DMS 273 (cell line): ENCODE measurements around the gene OSBPL1A.

ENCODE experiments used
- DNase-seq: peaks from one replicate; lab custom pipeline; 2025; ENCODE audit not compliant: unreplicated experiment; lab: John Stamatoyannopoulos, UW

The OSBPL1A gene

DNA sequence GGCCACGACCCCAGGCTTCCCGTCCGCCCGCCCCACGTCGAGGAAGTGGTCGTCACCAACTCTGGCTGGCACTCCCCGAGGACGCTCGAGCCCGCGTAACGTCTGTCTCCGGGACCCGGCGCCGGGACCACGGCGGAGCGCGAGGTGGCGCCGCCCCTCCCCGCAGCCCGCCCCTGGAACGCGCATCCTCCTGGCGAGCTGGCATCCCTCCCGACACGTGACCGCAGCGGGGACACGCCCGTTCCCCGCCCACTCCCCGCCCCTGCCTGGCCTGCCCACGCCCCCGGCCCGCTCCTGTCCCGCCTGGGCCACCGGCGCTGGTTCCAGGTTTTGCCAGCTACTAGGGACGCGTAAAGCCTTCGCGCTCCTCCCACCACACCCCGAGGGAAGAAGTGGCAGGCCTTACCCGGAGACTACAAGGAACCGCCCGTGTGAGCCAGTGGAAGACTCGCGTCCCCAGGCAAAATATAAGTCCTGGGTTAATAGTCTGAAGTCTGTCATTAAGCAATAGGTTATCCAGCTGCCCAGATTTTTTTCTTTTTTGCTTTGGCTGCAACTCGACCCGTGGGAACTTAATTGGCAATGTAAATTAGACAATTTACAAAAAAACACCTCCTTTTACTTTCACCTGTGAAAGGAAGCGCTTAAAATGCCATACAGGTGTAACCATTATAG, at the start of gene OSBPL1A:
Gene OSBPL1A, minus strand, starts transcription at position 131 of the 675 bp plus-strand sequence. CDS start 20,291 bp downstream, outside the sequence.
- DNase-seq = peak; percentile 99

DNA sequence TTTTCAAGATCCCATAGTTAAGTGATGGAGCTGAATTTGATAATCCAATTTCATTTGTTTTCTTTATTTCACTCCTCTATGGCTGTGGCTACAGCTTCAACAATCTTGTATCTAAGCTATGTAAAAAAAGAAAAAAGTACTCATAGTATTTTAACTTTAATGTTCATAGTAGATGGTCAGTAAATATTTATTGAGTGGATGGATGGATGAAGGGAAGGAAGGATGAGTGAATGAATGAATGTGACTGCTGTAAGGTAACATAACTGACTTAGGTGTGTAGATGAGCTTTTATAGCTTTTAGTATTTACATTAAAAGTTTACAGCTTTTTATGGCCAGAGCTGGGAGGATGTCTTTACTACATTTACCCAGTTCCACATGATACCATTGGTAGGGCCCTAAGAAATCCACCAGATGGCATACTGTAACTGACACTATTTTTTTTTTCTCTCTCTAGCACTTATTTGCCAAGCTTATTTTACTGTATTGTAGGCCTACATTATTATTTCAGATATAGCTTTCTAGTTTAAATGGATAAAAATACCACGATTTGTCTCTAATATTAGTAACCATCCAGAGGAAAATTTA, 49.4 kb upstream of the OSBPL1A start:
- peak; percentile 63 for DNase-seq

DNA sequence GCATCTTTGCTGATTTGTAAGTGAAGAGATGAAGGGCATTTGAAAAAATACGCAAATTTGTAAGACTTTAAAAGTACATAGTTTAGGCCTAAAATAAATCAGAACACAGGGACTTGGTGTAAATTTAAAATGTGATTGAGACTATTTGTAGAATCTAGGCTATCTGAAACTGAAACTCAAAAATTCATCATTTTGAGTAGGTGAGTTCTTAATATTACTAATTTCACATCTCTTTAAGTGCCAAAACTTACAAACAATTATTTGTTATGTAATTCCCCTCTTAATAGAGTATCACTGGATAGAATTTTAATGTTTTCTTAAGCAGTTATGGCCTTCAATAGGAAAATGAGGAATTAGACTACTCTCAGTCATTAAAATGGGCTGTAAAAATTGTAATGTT, 48.8 kb upstream of the OSBPL1A start:
- DNase-seq = no peak

DNA sequence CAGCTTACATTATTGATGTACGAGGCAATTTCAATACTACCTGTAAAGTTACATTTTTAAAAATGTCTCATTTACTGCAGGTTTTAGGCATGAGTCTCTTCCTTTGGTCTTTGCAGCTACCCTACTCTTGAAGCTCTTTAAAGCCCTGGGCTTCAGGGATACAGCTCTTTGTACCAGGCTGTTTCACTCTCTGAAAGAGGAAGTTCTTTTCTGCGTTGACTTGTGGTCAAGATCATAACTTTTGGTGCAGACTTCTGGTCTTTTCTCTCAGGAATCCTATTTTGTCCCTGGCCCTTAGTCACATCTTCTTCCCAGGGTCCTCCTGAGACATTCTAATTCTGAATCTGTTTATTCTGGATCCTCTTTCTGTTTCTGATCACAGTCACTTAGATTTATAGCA, 46.2 kb upstream of the OSBPL1A start:
- DNase-seq = no peak

DNA sequence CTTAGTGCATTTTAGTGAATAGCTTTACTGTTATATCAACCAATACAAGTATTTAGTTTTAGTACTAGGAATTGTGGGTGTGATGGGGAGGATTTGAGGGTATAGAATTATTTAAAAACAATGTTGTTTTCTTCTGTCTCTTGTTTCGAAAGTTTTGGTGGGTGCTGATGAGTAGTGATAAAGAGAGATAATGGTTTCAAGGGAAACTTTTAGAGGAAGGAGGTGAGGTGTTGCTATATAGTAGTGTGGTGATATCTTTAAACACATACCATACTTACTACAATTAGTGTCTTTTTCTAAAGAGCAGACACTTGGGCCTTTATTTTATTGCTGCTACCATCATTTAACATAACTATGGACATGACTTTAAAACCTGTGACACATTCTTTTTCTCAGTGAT, 39.3 kb upstream of the OSBPL1A start:
- DNase-seq = no peak

DNA sequence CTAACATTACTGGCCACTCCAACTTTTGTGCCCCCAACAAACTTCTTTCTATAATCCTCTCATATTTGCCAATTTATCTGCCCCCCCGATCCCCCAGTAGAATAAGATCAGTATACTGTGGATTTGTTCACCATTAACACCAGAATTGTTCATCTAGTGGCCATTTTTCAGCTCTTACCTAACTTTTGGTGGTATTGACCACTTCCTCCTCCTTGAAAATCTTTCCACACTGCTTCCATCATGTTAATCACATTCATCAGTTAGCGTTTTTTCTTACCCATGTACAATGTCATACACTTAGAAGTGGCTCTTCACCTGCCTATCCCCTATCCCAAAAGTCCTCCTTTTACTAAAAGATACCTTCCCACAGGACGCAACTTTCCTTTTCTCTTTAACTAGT, 35.0 kb upstream of the OSBPL1A start:
- no peak for DNase-seq

DNA sequence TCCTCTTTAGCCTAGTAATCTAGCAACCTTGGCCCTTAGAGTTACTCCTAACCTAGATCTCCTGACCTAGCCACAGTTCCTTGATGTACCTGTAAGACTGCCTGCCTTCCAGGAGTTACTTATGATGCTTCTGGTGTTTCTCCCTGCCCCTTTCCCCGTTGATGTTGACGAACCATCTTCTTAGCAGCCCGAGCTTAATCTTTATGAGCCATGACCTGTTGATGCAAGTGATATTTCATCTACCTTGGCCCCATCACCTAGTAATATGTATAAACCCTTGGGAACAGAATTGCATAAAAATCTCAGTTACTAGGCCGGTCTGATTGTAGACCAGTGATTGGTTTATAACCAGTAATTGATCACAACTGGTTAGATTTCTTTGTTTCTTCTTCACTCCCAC, 31.6 kb upstream of the OSBPL1A start:
- DNase-seq = no peak

DNA sequence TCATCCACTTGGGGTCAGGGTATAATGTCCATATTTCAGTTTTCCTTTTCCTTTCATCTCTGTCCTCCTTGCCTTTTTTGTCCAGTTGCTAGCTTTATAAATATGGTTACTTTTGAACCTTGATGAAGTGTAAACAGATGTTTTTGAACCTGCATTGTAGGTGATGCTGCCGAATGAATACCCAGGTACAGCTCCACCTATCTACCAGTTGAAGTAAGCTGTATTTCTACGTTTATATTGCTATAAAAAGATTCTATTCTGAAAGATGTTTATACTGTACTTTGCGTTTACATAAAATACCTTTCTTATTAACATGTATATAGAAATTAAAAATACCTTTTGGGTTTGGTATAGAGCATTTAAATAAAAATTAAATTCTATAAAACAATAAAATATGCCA, 31.1 kb upstream of the OSBPL1A start:
- DNase-seq = no peak

DNA sequence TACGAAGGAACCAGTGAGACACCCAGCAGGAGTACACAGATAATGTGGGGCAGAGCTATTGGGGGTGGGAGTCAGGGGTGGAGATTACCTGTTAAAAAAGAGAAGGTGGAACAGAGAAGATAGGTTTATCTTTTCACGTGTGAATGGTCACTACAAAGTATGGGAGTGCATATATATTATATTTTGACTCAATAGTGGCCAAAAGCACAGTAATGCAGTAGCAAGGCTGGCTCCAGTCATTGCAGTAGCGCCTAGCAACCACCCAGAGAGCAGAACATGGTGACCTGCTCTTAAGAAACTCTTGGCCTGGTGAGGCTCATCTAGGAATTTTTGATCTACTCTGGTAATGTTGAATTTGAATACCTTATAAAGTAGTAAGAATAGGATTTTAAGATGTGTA, 29.9 kb upstream of the OSBPL1A start:
- peak; percentile 45 for DNase-seq

DNA sequence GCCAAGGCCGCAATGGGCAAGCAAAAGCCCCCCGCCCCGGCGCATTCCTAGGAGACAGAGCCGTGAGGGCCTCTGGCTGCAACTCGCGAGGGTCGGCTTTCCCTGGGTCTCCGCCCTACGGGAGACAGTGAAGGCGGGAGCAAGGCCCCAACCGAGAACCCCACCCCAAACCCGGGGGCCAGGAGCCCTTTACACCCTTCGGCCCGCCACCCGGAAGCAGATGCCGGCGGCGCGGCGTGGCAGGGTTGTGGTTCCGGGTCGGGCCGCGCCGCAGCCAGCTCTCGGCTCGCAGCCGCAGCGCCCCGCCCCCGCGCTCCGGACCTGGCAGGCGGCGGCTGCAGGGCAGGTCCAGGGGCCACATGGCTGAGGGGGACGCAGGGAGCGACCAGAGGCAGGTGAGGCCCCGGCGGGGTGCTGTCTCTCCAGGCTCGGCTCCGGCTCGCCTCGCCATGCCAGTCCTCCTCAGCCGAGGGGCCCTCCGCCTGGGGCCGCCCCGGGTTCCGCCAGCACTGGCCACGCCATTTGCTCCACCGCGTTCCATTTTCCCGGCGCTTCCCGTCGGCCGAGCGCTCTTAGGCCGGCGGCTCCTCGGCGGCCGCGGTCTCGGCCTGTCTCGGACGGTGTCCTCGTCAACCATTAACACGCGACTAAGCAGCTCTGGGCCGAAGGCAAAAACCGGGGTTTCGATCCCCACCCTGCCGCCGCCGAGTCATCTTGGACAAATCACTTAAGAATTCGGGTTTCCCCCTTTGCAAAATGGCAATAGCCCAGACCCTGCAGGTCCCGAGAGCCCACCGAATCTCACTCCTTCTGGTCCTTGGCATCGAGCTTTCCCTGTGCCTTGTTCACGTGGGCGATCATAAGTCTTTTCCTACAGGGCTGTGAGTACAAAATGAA, 29.0 kb upstream of the OSBPL1A start, which contains the start of gene IMPACT:
Gene IMPACT, plus strand, starts transcription at position 273 of the 897 bp plus-strand sequence. Its CDS starts 87 bp downstream, at position 360.
- DNase-seq = peak; percentile 92

DNA sequence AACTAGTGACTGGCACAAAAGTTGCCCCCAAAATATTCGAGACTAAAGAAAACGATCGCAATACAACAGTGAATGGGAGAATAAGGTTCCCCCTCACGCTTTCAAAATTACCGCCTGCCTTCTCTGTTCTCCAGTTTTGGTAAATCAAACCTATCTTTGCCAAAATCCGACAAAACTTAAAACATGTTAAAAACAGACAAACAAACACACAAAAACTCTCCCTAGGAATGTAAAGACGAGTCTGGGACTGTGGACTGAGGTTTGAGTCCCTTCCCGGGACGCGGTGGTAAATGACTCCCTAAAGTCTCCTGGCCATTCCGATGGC, 28.4 kb upstream of the OSBPL1A start:
- DNase-seq = no peak

DNA sequence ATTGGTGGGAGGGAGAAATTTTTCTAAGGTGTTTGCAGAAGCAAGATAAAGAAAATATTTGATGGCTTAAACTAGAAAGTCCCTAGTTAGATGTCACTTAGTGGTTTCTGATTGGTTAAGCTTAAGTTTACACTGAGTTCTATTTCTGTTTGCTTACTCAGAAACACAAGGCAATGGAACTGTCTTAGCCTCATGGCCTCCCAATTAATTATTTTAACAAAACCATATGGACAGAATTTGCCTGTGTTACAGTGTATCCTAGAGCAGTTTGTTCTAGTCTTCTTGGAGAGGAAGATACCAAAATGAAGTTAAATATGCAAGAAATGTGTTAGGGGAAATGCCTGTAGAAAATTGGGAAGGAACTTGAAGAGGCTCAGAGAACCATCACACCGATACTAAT, 24.2 kb upstream of the OSBPL1A start:
- no peak for DNase-seq

DNA sequence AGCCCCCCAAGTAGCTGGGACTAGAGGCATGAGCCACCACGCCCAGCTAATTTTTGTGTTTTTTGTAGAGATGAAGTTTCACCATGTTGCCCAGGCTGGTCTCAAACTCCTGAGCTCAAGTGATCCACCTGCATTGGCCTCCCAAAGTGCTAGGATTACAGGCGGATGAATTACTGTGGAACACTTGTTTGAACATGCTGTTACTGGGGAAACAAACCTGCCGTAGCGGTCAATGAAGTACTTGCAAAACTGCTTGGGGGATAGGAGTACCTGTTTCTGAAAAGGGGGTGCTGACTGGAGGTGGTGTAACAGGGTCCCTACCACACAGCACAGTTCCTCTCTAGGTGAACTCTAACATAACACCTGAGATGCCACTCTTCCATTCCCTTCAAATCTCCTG, 22.9 kb upstream of the OSBPL1A start:
- no peak for DNase-seq

DNA sequence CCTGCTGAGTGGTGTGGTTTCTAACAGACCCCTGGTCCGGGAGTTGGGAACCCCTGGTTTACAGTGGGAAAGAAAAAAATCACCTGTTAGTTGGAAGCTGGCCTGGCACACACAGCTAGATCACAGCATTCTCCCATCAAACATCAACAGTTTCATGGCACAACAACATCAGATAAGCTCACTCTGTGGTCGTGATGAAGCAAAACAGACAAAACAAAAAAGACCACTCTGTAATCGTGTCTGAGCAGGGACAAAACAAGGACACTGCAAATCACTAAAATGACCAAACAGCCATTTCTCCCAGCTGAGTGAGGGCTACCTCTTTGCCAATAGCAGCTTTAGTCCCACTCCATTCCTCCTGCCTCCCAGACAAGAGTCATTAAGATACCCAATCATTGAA, 19.9 kb upstream of the OSBPL1A start:
- no peak for DNase-seq

DNA sequence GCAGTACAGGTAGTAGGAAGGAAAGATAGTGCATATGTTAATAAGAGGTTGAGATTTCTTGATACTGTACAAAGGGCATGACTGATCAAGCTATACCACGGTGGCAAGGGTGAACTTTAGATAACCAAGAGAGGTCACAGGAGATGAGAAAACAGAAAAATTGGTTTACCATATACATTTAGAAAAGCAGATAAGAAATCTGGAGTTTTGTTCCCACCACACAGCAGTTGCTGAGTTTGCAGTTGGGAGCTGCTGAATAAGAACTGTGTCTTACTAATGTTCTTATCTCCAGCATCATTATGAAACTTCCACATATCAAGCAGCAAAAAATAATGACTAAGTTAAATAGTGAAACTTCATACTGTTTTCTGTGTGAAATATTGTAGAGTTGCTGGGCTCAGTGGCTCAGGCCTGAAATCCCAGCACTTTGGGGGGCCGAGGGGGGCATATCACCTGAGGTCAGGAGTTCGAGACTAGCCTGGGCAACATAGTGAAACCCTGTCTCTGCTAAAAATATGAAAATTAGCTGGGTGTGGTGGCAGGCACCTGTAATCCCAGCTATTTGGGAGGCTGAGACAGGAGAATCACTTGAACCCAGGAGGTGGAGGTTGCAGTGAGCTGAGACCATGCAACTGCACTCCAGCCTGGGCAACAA, 16.9 kb upstream of the OSBPL1A start:
- no peak for DNase-seq

DNA sequence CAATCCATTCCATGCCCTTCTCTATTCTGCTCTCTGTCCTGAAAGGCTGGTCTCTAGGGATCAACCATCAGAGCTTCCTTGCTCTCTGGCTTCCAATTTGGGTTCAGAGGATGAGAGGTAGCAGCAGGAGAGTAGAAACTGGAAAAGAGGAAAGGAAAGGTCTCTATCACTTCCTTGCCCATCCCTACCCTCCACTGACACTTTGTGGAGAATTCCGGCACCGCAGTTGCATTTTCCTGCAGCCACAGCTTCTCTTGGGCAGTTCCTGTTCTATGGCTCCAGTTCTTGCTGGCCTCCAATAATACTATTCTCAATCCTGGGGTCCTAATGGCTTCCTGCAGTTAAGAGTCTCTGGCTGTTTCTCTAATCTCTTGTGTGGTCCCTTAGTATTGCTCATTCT, 15.5 kb upstream of the OSBPL1A start:
- peak; percentile 62 for DNase-seq

DNA sequence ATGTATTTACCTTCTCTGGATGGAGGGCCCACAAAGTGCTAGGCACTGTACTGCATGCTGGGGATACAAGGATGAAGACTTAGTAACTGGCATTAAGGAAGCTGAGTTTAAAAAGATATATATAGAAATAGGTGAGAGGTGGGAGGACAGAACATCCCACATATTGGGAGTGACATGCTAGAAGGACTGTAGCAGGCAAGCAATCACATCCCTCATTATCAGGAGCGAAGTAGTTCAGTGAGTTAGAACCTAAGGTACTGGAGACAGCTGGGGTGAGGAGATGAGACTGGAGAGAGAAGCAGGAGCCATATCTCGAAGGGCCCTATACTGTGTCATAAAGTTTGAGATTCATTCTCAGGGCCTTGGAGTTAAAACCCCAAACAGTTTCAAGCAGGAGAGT, 10.9 kb upstream of the OSBPL1A start:
- DNase-seq = no peak

DNA sequence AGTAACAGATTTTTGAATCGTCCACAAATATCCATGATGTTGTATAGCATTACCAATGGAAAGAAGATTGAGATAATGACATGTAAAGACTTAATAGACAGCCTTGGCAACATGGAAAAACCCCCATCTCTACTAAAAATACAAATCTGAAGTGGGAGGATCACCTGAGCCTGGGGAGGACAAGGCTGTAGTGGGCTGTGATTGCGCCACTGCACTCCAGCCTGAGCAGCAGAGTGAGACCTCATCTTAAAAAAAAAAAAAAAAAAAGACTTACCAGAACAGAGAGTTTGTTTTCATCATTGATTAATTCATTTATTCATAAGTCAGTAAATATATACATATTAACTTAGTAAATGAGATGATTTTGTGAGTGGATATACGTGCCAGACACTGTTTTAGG, 7.0 kb upstream of the OSBPL1A start:
- no peak for DNase-seq

DNA sequence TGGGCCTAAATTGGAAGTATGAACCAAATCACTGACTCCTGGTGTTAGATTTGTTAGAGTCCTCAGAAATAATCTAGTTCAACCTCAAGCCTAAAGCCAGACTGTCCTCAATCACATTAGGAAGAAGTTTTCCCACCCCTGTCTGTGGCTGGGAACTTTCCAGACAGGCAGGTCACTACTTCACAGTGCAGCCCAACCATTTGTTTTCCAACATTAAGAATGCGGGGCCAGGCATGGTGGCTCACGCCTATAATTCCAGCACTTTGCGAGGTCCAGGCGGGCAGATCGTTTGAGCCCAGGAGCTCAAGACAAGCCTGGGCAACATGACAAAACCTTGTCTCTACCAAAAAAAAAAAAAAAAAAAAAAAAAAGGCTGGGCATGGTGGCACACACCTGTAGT, 5.5 kb upstream of the OSBPL1A start:
- no peak for DNase-seq

DNA sequence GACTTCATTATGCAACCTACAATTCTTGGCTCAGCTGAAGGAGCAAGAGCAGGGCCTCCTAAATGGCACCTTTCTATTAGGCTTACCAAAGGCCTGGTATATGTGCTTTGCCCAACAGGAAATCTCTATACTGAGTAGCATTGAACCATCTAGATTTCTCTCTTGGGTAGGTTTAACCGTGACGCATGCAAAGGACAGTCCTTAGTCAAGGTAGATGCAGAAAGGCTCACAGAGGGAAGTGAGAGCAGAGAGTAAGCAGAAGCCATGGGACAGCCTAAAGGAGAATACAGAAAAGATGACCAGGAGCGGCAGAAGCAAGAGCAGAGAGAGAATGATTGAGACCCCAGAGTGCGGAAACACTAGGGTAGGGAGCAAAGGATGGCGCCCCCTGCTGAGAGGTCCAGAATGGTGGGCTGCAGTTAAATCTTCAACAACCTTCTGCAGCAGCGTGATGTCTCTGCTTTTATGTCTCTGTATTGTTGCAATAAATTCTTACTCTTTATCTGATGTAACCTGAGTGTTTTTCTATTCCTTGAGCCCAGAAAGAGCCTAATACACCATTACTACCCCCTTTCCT, 4.7 kb upstream of the OSBPL1A start:
- peak; percentile 17 for DNase-seq

DNA sequence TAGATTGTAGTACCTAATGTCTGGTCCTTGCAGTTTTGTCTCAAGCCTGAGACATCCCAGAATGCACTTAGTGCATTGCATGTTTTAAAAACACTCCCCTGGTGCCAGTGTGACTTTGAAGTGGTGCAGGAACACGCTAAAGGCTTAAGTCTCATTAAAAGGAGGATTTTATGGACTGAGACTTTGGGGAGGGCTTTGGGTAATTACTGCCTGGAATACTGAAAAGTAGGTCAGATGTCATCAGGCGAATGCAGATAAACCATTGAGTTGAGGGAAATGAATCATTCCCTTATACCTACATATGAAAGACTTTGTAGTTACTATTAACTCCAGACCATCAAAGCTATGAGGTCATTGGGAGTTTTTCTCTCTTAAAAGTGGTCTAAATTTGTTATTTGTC, 3.0 kb upstream of the OSBPL1A start:
- no peak for DNase-seq
